ENCODE data around the gene CD48.

Gene CD48

GRCh38 chr1:160669276-160669675 lies 42.3 kb downstream of the CD48 start:
- in situ Hi-C loops (cut with HindIII; ENCODE audit: low sequenced_read_pairs), result no loop called here
- no peak overlapping the region for H3K4me3 ChIP-seq (ENCODE audit: low read depth, low read length)
- TF ChIP-seq CTCF (IDR thresholded peaks at IDR 0.05; ENCODE audit: low read depth, low read length, missing control alignments), result no peak
- DNase-seq (ENCODE audit: low read depth), result no peak

GRCh38 chr1:160667896-160668295 lies 43.7 kb downstream of the CD48 start:
- TF ChIP-seq CTCF (IDR thresholded peaks at IDR 0.05; ENCODE audit: low read depth, low read length, missing control alignments), result no peak
- DNase-seq (ENCODE audit: low read depth), result no peak
- H3K4me3 ChIP-seq (ENCODE audit: low read depth, low read length), result no peak overlapping the region
- in situ Hi-C loops (cut with HindIII; ENCODE audit: low sequenced_read_pairs), result no loop called here

- no peak overlapping the region for H3K4me3 ChIP-seq (ENCODE audit: low read depth, low read length)
- in situ Hi-C loops (cut with HindIII; ENCODE audit: low sequenced_read_pairs), result no loop called here
- no peak for DNase-seq (ENCODE audit: low read depth)
- no peak for TF ChIP-seq CTCF (IDR thresholded peaks at IDR 0.05; ENCODE audit: low read depth, low read length, missing control alignments)
Measured at GRCh38 chr1:160666079-160666442, 45.6 kb downstream of the CD48 start.

- DNase-seq (ENCODE audit: low read depth), result no peak
- no peak for TF ChIP-seq CTCF (IDR thresholded peaks at IDR 0.05; ENCODE audit: low read depth, low read length, missing control alignments)
- in situ Hi-C loops (cut with HindIII; ENCODE audit: low sequenced_read_pairs), result no loop called here
- no peak overlapping the region for H3K4me3 ChIP-seq (ENCODE audit: low read depth, low read length)
Measured at GRCh38 chr1:160665330-160666078, 46.1 kb downstream of the CD48 start.

GRCh38 chr1:160664573-160665051 lies 47.0 kb downstream of the CD48 start:
- DNase-seq (ENCODE audit: low read depth), result no peak
- in situ Hi-C loops (cut with HindIII; ENCODE audit: low sequenced_read_pairs), result no loop called here
- TF ChIP-seq CTCF (IDR thresholded peaks at IDR 0.05; ENCODE audit: low read depth, low read length, missing control alignments), result no peak
- H3K4me3 ChIP-seq (ENCODE audit: low read depth, low read length), result no peak overlapping the region

GRCh38 chr1:160662910-160663309 lies 48.7 kb downstream of the CD48 start:
- in situ Hi-C loops (cut with HindIII; ENCODE audit: low sequenced_read_pairs), result no loop called here
- no peak for DNase-seq (ENCODE audit: low read depth)
- TF ChIP-seq CTCF (IDR thresholded peaks at IDR 0.05; ENCODE audit: low read depth, low read length, missing control alignments), result no peak
- no peak overlapping the region for H3K4me3 ChIP-seq (ENCODE audit: low read depth, low read length)

Measured in astrocyte of the cerebellum (primary cell).